GM21390 (cell line): Measurements from ENCODE around the gene TIMM23.
"Not testable (repeated sequence)": the region's sequence is repeated elsewhere in the genome, so short reads cannot be mapped to it uniquely, and the experiment has no call there.

Source experiments
- ATAC-seq: cut with Tn5 transposase; IDR thresholded peaks from one replicate; pipeline ENCODE4 v1.9.1; 2021; ENCODE audit not compliant: unreplicated experiment

Gene TIMM23

DNA sequence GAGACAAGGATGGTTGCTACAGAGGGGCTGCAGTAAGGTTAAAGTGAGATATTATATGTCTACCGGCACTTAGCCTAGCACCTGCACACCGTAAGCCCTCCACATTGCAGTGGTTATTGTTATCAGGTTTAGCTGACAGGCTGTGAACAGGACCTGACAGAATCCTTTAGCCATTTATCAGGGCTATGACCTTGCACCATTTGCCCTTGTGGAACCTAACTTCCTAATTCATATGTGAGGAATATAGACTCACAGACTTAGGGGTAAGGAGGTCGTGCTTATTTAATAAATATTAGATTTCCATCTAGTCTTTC is 48.0 kb downstream of the TIMM23 start:
- ATAC-seq, result no peak

DNA sequence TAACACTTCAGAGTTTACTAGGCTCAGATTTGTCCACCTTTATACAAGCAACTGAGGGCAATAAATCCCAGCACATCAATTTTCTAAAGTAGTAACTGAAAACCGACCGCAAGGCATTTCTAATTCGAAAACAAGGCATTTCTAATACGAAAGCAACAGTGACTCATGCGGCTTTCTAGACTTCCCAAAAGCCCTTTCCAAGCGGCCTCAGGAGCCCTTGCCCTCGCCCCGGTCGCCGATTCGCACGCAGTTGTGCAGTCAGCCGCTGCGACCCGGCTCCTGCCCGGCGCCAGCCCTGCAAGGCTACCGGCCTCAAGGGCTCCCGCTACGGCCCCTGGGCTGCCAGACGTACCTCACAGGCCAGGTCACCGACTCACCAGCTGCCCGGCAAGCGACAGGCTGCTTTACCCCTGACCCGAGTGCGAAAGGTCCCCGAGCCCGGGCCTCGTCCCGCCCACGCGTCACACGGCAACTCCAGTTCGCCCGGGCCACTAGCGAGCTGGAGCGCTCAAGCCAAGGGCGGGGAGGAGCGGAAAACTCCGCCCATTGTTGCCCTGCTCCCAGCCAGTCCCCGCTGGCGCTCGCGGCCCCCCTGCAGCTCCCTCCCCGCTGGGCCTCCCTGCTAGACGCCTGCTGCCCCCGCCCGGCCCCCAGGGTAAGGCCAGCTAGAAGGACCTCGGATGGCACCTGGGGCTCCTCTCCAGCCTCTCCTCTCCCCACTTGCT is 50.9 kb downstream of the TIMM23 start:
- ATAC-seq, result peak; percentile 95

DNA sequence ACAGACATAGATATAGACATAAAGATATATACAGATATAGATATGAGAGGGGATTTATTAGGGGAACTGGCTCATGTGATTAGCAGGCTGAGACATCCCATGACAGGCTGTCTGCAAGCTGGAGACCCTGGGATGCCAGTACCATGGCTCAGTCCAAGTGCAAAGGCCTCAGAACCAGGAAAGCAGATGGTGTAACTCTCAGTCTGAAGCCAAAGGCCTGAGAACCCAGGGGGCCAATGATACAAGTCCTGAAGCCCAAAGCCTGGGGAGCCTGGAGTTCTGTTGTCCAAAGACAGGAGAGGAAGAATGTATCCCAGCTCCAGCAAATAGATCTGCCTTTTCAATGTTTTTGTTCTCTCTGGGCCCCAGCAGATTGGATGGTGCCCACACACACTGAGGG is 52.7 kb downstream of the TIMM23 start:
- ATAC-seq, result no peak

DNA sequence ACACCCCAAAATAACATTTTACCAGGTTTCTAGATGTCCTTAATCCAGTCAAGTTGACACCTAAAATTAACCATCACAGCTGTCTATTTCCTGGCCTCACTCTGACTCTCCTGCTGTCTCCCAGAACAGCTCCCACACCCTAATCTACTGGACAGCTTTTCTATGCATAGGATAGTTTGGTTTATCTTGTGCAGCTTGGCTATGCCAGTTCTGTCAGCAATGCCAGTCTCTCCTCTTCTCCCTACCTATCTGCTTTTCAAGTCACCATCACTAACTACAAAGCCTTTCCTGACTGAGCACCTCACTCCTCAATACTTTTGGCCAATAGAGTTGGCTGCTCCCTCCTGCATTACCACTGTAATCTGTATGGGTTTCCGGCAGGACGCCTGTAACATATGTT is 53.1 kb downstream of the TIMM23 start:
- ATAC-seq, result no peak

DNA sequence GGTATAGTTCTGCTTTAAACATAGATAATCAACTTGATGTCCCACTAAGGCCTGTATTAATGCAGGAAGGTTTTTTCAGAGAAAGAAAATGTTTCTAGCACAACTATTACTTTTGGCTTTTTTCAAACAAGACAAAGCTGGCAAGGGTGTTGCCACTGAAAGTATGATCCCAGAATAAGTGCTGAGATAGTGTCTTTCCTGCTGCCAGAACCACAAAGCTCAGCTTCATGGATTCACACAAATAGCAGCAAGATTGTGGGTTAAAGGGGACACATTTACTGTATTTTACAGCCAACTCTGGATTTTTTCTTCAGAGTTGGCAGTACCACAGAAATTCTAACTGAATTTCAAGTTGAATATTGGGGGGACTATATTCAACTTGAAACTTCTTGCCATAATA is 53.8 kb downstream of the TIMM23 start:
- no peak for ATAC-seq

DNA sequence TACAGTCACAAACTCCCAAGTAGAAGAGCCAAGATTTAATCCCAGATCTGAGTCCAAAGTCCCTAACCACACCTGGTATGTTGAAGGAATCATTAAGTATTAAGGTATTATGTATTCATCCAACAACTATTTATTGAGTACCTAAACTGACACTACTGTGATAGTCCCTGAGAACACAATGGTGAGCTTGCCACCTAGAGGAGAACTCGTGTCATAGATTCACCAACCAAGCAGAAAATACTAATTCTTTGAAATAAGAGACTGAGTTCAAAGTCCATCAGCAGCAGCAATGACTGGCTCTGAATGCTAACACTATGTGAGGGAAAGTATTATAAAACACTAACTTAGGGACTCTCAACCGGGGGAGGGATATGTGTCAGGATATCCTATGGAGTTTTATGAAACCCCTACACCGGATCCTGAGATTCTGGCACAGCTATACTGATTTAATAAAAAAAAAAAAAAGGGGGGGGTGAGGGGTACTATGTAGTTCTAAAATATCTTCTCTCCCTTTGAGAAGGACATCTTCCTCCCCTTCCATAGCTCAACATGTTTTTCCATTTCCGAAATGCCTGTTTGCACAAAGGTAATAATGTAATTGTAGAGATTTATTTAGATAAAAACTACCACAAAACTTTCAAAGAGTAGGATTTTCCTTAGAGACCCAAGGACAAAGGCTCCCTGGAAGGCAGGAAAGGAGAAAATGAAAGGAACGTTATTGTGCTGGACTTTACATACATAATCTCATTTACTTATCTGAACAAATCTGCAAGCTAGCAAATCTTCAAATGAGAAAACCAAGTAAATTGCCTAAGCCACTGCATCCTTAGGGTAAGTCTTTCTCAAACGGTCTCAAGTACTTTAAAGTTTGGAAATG is 56.5 kb downstream of the TIMM23 start:
- ATAC-seq, result peak; percentile 36

DNA sequence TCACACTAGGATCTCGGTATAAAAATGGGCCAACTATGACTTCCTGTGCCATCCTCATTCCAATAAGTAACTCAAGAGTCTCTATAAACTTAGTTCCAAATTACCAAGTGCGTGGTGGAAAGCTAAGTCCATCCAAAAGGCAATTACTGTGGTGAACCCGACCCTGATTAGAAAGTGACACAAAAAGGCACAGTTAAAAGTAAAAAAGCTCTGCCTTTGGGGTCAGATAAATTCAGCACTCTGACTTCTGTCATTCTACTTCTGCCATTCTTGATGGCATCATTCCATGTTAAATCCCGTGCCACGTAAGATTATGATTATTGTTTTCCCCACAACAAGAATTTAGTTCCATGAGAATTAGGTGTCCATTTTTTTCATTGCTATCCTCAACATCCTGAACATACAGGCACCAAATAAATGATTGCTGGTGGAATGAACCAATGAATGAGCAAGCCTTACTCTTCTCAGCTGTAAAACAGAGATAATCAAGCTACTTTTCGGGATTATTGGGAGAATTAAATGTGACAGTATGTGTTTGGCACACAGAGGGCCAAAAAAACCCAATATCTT is 57.3 kb downstream of the TIMM23 start:
- ATAC-seq, result no peak

DNA sequence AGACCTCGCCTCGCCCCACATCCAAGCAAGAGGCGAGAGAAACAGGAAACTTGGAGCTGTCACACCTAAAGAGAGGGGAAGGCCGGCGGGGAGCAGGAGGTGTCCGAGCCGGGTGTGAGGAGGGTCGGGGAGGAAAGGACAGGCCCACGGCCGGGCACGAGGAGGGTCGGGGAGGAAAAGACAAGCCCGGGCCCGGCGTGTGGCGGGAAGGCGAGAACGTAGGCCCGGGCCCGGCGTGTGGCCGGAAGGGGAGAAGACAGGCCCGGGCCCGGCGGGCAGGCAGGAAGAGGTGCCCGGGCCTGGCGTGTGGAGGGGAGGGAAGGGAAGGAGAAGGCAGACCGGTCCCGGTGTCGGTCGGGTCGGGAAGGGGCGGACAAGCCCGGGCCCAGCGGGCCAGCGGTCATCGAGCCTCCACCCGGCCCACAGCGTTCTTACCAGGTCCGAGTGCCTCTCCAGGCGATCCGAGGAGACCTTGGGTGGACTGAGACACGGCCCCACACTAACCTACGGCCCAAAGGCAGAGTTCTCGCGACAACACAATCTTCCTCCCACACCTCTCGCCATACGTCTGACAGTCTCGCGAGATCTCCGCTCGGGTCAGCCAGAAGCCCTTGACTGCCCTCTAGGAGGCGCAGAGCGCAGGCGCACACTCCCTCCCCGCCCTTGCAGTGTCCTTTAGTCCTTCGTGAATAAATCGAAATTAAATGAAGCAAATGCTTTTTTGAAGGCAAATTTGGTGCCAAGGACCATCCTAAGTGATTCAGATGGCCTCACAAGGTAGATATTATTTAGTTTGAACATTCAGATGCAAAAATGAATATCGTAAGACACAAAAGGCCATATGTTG is 58.0 kb downstream of the TIMM23 start, which contains the start of gene NCOA4:
Gene NCOA4 (minus strand): TSS at position 533 of the 847 bp plus-strand sequence. CDS start 13,943 bp downstream, outside the sequence.
- ATAC-seq, result peak; percentile 98

DNA sequence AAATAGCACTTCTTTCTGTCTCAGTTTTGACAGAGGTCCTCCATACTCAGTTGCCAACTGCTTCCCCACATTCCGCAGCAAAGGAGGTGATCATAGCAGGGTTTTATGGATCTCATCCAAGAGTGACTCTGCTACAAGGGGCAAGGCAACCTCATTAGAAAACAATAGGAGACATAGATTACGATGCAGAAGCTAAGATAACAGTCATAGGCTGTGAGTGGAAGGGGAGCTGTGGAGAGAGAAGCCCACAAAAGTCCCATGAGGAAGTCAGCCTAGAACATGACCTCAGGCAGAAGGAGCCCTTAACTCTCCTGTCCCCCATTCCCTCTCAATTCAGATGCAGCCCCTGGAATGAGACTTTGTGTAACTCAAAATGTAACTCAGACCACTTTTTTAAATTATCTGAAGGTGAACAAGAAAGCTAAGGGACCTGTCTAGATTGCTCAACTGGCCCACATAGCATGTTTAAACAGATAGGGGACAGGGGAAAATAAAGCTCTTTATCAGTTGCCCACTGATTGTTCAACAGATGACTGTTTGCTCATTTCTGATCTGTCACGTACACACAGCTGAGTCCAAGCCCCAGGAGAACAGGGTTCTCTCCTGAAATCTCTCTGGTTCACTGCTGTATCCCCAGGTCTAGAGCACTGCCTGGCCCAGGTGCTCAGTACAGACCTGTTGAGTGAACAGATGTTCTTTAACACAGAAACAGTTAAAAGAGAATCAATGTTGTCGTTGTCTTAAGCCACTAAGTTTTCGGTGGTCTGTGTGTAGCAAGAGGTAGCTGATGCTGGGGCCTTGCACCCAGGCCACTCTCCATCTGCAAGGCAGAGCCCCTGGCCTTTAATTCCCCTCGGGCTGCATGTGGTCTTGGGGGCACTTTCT is 59.6 kb downstream of the TIMM23 start:
- ATAC-seq, result no peak

DNA sequence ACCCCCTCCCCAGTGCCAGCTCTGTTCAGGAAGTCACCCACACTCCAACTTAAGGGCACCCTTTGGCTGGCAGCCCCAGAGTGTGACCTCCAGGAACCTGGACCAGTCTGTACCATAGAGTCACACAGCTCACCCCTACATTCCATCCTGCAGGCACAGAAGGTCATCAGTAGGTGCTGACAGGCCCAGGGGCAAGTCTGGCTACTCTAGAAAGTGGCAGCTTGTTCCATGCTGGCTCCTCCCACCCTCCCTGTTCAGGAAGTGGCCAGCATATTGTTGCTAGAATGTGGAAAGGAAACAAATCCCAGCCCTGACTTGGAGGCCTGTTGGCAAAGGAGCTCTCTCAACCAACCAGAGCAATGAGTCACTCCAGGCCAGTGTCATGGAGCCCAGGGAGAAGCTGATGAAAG is 61.3 kb downstream of the TIMM23 start:
- no peak for ATAC-seq

DNA sequence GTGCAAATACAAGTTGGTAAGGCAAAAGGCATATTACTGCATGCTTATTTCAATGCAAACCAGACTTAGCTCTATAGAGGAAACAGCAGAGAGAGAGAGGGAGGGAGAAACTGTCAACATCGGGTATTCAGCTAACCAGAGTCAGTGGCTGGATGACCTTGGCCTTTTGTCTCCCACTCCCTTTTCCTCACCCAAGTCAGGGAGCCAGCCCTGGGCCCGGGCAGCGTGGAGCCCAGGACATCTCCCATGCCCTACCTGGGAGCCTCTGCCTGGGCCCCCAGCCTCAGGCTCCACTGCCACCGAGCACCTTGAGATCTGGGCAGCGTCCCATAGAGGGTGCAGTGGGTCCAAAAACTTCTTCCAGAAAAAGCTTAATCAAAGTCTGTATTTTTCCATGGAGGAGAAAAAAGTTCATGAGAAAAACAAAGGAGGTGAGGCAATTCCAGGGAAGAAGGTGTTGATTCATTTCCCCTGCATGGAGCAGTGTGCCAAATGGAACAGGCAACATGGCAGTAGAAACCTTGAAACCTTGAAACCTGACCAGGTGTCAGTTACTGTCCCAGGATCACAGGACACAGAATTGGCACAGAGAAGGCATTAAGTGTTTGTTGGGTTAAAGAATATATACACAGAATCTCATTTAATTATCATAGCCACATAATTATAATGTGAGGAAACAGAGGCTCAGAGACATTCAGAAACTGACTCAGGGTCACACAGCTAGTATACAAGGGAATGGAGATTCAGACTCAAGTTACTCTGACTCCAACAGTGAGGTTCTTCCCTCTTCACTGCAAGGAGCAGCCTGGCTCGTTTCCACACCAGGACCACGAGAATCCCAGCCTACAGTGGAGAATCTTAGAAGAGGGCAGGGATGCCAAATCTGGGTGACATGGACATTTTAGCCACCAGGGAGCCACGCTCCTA is 63.9 kb downstream of the TIMM23 start:
- no peak for ATAC-seq

DNA sequence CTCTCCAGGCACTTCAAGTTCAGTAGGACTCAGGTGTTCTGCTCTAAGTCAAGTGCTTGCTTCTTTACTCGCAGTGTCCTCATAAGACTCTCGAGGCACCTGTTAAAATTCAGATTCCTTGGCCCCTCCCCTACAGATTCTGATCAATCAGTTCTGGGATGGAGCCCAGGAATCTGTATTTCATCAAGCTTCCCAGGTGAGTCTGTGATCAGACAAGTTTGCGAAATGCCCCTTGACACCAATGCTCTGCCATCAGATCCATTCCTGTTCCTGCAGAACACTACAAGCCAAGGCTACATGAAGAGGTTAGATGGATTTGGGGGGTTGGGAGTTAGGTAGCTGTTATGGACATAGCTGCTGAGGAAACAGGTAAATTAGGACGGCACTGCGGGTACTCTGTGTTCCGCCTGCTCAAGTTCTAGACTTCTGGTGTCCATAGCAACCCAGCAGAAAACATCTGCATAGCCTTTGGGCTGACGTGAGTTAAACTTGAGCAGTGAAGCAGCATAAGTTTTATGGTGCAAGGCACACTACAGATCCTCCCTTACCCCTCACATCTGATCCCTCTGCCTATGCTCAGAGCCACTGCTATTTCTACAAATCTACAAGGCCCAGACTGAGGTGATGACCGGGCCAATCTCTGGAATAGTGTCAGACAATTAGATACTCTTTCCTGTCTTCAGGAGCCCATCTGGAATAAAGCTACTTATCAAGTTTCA is 65.0 kb downstream of the TIMM23 start:
- no peak for ATAC-seq

DNA sequence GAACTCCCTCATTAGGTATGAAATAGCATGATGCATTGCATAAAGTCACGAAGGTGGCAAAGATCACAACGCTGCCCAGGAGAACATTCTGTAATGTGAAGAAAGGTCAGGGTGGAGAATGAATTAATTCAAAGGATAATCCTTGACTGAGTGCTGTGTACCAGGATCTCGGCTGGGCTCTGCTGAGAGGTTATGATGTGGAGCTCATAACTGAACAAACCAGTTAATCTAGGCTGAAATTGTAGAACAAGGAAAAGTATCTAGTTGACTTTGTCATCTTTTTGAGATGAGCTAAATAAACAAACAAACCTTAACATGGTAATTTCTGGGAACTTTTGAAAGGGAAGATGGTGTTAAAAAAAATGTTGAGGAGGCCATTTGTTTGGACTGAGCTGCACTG is 67.7 kb downstream of the TIMM23 start:
- no peak for ATAC-seq

DNA sequence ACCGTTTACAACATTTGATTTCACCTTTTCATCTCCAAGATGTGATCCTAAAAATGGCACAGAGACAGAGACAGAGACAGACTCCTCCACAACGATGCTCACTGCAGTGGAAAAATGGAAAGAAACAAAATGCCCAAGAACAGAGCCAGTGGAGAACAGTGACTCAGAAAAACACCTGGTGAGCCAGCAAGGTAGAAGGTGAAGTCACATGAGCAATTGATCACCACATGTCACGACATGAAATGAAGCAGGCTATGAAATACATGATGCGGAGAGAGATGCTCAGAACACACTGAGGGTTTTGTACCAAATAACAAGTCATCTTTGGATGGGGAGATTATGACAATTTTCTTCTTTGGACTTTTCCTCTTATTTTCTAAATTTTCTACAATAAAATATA is 70.2 kb downstream of the TIMM23 start:
- ATAC-seq, result no peak

DNA sequence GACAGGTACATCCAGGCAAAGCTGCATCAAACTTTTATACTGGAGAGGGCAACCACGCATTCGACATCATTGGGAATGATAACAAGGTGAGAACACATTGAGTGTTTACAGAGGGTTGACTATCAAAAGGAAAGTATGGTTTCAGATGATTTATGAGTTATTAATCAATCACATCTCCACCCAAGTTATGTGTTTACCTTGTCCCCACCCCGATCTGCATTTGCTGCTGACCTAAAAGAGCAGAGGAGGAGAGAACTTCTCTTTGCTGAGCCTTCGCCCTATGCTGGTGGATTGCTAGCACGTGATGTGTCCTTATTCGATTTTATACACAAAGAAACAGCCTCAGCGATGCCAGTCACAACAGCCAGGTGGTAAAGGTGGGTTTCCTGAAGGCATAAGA is 74.0 kb downstream of the TIMM23 start, which contains the start of gene MSMB:
Gene MSMB (minus strand): TSS at position 9 of the 400 bp plus-strand sequence. CDS start 32 bp downstream, outside the sequence.
- ATAC-seq, result no peak

DNA sequence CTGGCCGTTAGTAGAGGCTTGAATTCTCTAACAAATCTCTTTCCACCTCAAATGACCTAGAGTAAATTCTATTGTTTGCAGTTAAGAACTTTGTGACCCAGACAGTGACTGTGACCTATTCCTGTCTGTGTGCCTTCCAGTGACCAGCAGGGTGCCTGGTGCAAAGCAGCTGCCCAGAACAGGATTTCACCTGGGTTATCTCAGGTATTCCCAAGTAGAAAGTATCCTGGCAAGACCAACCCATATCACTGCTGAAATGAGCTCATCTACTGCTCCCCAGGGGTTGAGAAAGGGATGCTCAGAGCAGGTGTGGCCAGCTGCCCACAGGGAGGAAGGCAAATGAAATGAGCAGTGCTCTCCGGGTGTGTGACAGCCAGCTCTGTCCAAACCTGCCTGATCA is 75.9 kb downstream of the TIMM23 start:
- no peak for ATAC-seq

DNA sequence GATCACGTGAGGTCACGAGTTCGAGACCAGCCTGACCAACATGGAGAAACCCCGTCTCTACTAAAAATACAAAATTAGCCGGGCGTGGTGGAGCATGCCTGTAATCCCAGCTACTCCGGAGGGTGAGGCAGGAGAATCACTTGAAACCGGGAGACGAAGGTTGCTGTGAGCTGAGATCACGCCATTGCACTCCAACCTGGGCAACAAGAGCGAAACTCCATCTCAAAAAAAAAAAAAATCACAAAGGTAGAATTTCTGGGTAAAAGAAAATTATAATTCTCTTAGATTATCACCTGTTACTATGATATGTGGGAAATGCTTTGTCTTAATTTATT is 77.2 kb downstream of the TIMM23 start:
- not testable (repeated sequence) for ATAC-seq

DNA sequence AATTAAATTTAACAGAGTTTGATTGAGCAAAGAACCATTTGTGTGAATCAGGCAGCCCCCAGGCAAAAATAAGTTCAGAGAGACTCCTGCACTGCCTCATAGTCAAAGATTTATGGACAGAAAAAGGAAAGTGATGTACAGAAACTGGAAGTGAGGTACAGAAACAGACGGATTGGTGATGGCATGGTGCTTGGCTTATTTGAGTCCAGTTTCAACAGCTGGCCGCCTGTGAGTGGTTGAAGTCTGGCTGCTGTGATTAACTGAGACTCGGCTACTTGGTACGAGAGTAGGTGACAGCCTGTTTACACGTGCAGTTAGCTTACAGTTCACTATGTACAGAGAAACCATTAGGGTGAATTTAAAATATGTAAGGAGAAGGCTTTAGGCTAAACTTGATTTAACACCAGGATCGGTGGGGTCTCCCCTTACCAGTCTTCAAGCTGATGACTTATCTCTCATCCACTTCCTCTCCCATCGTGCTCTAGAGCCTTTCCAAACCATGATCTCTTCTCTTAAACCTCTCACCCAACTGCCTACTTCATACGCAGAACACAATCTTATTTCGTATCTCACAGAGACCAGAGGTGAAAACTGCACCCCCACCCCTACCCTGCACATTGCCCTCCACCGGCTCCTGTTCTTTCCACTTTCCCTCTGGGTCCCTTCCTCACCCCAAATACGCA is 78.8 kb downstream of the TIMM23 start:
- ATAC-seq, result no peak
